Uterus (tissue), 4 donors: ENCODE measurements around the gene CLIC3. TPM values are rescaled to one million over a fixed set of nuclear protein-coding genes. Genes with fewer than 3 reads are reported as not detected.
A peak's percentile ranks its signal among the peaks of the same experiment; 100 is the strongest.

ENCODE experiments used
- DNase-seq, 2 donors: peaks; one replicate each; pipeline ENCODE4 v3.0.0-alpha.2; 2019 to 2020
- H3K27ac ChIP-seq, 2 donors: fragments of 200-600 bp; sonication (generic); 1 replicate in 1 of 2; 2 replicates in 1 of 2; pipeline ENCODE4 v1.5.1; 2016 to 2018
- H3K27me3 ChIP-seq, 2 donors: fragments of 200-600 bp; sonication (generic); one replicate each; pipeline ENCODE4 v1.5.1; 2018 to 2019; ENCODE audit warnings: control low read depth in 1 of 2
- H3K36me3 ChIP-seq, 2 donors: fragments of 200-600 bp; sonication (generic); one replicate each; pipeline ENCODE4 v1.5.1; 2019; ENCODE audit warnings: control low read depth in 1 of 2
- H3K4me1 ChIP-seq, 2 donors: fragments of 200-600 bp; sonication (generic); one replicate each; pipeline ENCODE4 v1.5.1; 2018 to 2019; ENCODE audit warnings: control low read depth in 1 of 2
- H3K4me3 ChIP-seq, 2 donors: fragments of 200-600 bp; sonication (generic); 1 replicate in 1 of 2; 2 replicates in 1 of 2; pipeline ENCODE4 v1.5.1; 2018 to 2019; ENCODE audit warnings: mild to moderate bottlenecking in 1 of 2
- H3K9me3 ChIP-seq, 2 donors: fragments of 200-600 bp; sonication (generic); one replicate each; pipeline ENCODE4 v1.5.1; 2019; ENCODE audit warnings: control low read depth in 1 of 2
- CTCF ChIP-seq, 4 experiments: fragments of 200-600 bp in 2 of 4; fragments of 450-650 bp in 2 of 4; sonication (generic) in 2 of 4; IDR thresholded peaks; one replicate each; pipeline ENCODE4 v1.5.1; 2016 to 2019; ENCODE audit warnings: antibody characterized with exemption in 4 of 4, mild to moderate bottlenecking in 2 of 4, moderate library complexity in 1 of 4
- POLR2A ChIP-seq, 2 donors: fragments of 450-650 bp; IDR thresholded peaks; one replicate each; pipeline ENCODE4 v1.6.1; 2016; ENCODE audit warnings: antibody characterized with exemption in 2 of 2, mild to moderate bottlenecking in 1 of 2, moderate library complexity in 1 of 2
- intact Hi-C: fragments of 100-400 bp; cut with DNase I; formaldehyde crosslinking; loops from one replicate; pipeline ENCODE4 v1.15.1; 2023; ENCODE audit warnings: low total_unique reads
- total RNA-seq, 4 donors: library from RNA; depleted of rRNA in 3 of 4; stranded (reverse); fragments of >200 nt in 3 of 4; gene quantifications; one replicate each; pipeline versions ENCODE4 v1.1.0 to v1.2.4, GENCODE V29; 2014 to 2023
- donor health status: DM: yes; HTN: yes; CAD: no.

Gene CLIC3
- total RNA-seq, 4 donors from 2014 or later: 1.5 TPM; not detected in 2

- intact Hi-C loops: no loop called here
- H3K9me3 ChIP-seq: no peaks in the 10 kb centered on the region
- no peaks in the 10 kb centered on the region for H3K4me1 ChIP-seq
- TF ChIP-seq POLR2A (IDR thresholded peaks at IDR 0.05): no peak
- no peak for TF ChIP-seq CTCF (IDR thresholded peaks at IDR 0.05)
- no peaks in the 10 kb centered on the region for H3K36me3 ChIP-seq
- H3K27ac ChIP-seq: no peak overlapping the region
- DNase-seq: no peak
- H3K27me3 ChIP-seq: no peaks in the 10 kb centered on the region
- H3K4me3 ChIP-seq: no peak overlapping the region
Observed at GRCh38 chr9:137037483-137037882, 41.1 kb upstream of the CLIC3 start.

GRCh38 chr9:137037035-137037434 is 40.7 kb upstream of the CLIC3 start:
- DNase-seq: no peak
- Histone ChIP-seq H3K9me3 (no peaks in the 10 kb centered on the region), H3K4me3 (no peak overlapping the region), H3K27me3 (no peaks in the 10 kb centered on the region), H3K27ac (no peak overlapping the region), H3K36me3 (no peaks in the 10 kb centered on the region), H3K4me1 (no peaks in the 10 kb centered on the region)
- intact Hi-C loops: no loop called here
- TF ChIP-seq CTCF (IDR thresholded peaks at IDR 0.05) (no peak), POLR2A (IDR thresholded peaks at IDR 0.05) (no peak)

GRCh38 chr9:137035937-137036336 is 39.6 kb upstream of the CLIC3 start:
- Histone ChIP-seq H3K4me3 (no peak overlapping the region), H3K9me3 (no peaks in the 10 kb centered on the region), H3K27ac (no peak overlapping the region), H3K36me3 (no peaks in the 10 kb centered on the region), H3K4me1 (no peaks in the 10 kb centered on the region), H3K27me3 (no peaks in the 10 kb centered on the region)
- DNase-seq: no peak
- intact Hi-C loops: no loop called here
- no peak for TF ChIP-seq CTCF (IDR thresholded peaks at IDR 0.05)
- TF ChIP-seq POLR2A (IDR thresholded peaks at IDR 0.05): no peak

- intact Hi-C loops: no loop called here
- no peaks in the 10 kb centered on the region for H3K36me3 ChIP-seq
- no peak for TF ChIP-seq POLR2A (IDR thresholded peaks at IDR 0.05)
- TF ChIP-seq CTCF (IDR thresholded peaks at IDR 0.05): no peak
Observed at GRCh38 chr9:137035507-137035834, 39.1 kb upstream of the CLIC3 start.

GRCh38 chr9:137034709-137035506 is 38.5 kb upstream of the CLIC3 start:
- peak; percentile 76 to 78 for DNase-seq
- intact Hi-C loops: loop anchor here (5.0 kb wide), 1 partner anchor 248 kb away; no protein-coding TSS in a partner anchor
- Histone ChIP-seq H3K36me3 (no peaks in the 10 kb centered on the region), H3K27ac (no peak overlapping the region), H3K27me3 (no peaks in the 10 kb centered on the region), H3K4me1 (no peaks in the 10 kb centered on the region), H3K9me3 (no peaks in the 10 kb centered on the region), H3K4me3 (no peak overlapping the region)
- peak; percentile 82 to 92 (median 88) for TF ChIP-seq CTCF (IDR thresholded peaks at IDR 0.05)
- no peak for TF ChIP-seq POLR2A (IDR thresholded peaks at IDR 0.05)

More at GRCh38 chr9:137035507-137035834, 39.1 kb upstream of the CLIC3 start:
- H3K4me3 ChIP-seq: no peak overlapping the region
- DNase-seq: no peak
- H3K9me3 ChIP-seq: no peaks in the 10 kb centered on the region
- no peaks in the 10 kb centered on the region for H3K4me1 ChIP-seq
- no peak overlapping the region for H3K27ac ChIP-seq
- no peaks in the 10 kb centered on the region for H3K27me3 ChIP-seq
